Tibial nerve (tissue), 4 donors: Measurements from ENCODE around the gene AP2B1.

Experiments
- EP300 ChIP-seq, 2 donors: sonication (generic); formaldehyde crosslinking; IDR thresholded peaks; one replicate each; pipeline ENCODE4 v1.6.1; 2017; ENCODE audit warnings: antibody characterized with exemption in 2 of 2, mild to moderate bottlenecking in 1 of 2
- TF ChIP-seq, protein P1 (sequence below), 5 experiments: fragments of 200-600 bp in 3 of 5; fragments of 450-650 bp in 2 of 5; sonication (generic) in 3 of 5; IDR thresholded peaks; one replicate each; pipeline ENCODE4 v1.5.1; 2016 to 2019; ENCODE audit warnings: antibody characterized with exemption in 5 of 5, mild to moderate bottlenecking in 3 of 5, moderate library complexity in 2 of 5

DNA sequence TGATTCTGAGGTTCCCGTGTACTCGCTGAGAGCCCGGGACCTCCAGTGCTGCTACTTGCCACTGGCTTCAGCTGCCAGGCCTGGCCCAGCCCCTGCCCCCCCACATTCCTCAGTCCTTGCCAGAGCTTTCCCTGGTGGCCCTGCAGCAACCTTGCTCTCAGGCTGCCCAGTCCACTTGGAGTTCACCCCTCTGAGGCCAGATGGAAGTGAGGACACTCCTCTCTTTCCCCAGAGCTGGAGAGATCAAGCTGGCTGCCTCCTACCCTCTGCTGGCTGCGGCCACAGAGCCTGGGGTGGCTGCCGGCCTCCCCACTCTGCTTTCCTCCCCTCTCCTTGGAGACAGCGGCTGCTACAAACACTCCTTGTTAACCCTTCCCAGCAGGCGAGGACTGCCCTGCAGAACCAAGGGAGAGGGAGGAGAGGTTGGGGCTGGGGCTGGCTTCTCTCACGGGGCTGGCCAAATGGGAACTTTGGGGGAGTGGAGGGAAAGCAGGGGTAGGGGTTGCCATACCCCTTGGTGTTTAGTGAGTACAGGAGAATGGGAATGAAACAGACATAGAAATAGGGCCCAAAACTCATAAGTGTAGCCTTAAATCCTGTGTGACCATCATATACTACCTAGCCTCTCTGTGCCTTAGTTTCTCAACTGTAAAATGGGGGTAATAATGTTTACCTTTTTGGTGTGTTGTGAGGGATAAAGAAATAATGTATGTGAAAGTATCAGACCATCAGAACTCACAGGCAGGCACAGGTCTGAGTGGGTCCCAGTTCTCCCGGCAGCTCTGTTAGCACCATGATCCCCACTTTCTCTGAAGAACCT is 166.0 kb downstream of the AP2B1 start, which contains the start of gene GAS2L2:
- TF ChIP-seq, protein P1, sequence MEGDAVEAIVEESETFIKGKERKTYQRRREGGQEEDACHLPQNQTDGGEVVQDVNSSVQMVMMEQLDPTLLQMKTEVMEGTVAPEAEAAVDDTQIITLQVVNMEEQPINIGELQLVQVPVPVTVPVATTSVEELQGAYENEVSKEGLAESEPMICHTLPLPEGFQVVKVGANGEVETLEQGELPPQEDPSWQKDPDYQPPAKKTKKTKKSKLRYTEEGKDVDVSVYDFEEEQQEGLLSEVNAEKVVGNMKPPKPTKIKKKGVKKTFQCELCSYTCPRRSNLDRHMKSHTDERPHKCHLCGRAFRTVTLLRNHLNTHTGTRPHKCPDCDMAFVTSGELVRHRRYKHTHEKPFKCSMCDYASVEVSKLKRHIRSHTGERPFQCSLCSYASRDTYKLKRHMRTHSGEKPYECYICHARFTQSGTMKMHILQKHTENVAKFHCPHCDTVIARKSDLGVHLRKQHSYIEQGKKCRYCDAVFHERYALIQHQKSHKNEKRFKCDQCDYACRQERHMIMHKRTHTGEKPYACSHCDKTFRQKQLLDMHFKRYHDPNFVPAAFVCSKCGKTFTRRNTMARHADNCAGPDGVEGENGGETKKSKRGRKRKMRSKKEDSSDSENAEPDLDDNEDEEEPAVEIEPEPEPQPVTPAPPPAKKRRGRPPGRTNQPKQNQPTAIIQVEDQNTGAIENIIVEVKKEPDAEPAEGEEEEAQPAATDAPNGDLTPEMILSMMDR (IDR thresholded peaks at IDR 0.05) = no peak
- no peak for TF ChIP-seq EP300 (IDR thresholded peaks at IDR 0.05)
